Mucosa of rectum (tissue), 2 donors: ENCODE results near the gene SMAP1.
"Not testable (repeated sequence)": the region's sequence is repeated elsewhere in the genome, so short reads cannot be mapped to it uniquely, and the experiment has no call there.

Source experiments
- H3K27ac ChIP-seq, 2 donors: one replicate each; pipeline ENCODE4 v1.7.0; 2013; ENCODE audit warnings: inconsistent platforms in 2 of 2, low read depth in 2 of 2, low read length in 2 of 2
- H3K27me3 ChIP-seq, 2 donors: one replicate each; pipeline ENCODE4 v1.7.0; 2013; ENCODE audit warnings: low read length in 2 of 2; ENCODE audit not compliant: control insufficient read depth in 2 of 2, insufficient read depth in 2 of 2
- H3K36me3 ChIP-seq, 2 donors: one replicate each; pipeline ENCODE4 v1.7.0; 2013; ENCODE audit warnings: low read length in 2 of 2; ENCODE audit not compliant: control insufficient read depth in 2 of 2, insufficient read depth in 2 of 2
- H3K4me1 ChIP-seq, 2 donors: one replicate each; pipeline ENCODE4 v1.7.0; 2013; ENCODE audit warnings: low read length in 2 of 2, mild to moderate bottlenecking in 1 of 2; ENCODE audit not compliant: control insufficient read depth in 2 of 2, insufficient read depth in 2 of 2
- H3K4me3 ChIP-seq, 2 donors: one replicate each; pipeline ENCODE4 v1.7.0; 2013; ENCODE audit warnings: low read length in 2 of 2
- H3K9ac ChIP-seq, 2 donors: one replicate each; pipeline ENCODE4 v1.7.0; 2013; ENCODE audit warnings: low read length in 2 of 2, low read depth in 1 of 2, mild to moderate bottlenecking in 1 of 2
- H3K9me3 ChIP-seq, 2 donors: one replicate each; pipeline ENCODE4 v1.7.0; 2013; ENCODE audit warnings: low read length in 2 of 2; ENCODE audit not compliant: control insufficient read depth in 2 of 2
- donor health status: healthy.
- donor health status: Normal muscosa, but diverticular disease.

Gene SMAP1

GRCh38 chr6:70734979-70735378, 67.3 kb downstream of the SMAP1 start:
- Histone ChIP-seq H3K36me3 (peaks cover 0 to 7% of the 10 kb centered on the region in 2 donors), H3K9me3 (no peaks in the 10 kb centered on the region), H3K4me3 (no peak overlapping the region), H3K9ac (no peak overlapping the region), H3K4me1 (no peaks in the 10 kb centered on the region), H3K27ac (no peak overlapping the region), H3K27me3 (no peaks in the 10 kb centered on the region)

GRCh38 chr6:70735513-70735912, 67.8 kb downstream of the SMAP1 start:
- H3K9ac ChIP-seq: no peak overlapping the region
- H3K27me3 ChIP-seq: no peaks in the 10 kb centered on the region
- no peak overlapping the region for H3K27ac ChIP-seq
- peaks cover 0 to 7% of the 10 kb centered on the region in 2 donors for H3K36me3 ChIP-seq
- H3K4me3 ChIP-seq: no peak overlapping the region
- no peaks in the 10 kb centered on the region for H3K4me1 ChIP-seq
- H3K9me3 ChIP-seq: no peaks in the 10 kb centered on the region

GRCh38 chr6:70738028-70738427, 70.3 kb downstream of the SMAP1 start:
- Histone ChIP-seq H3K27me3 (no peaks in the 10 kb centered on the region), H3K4me1 (no peaks in the 10 kb centered on the region), H3K4me3 (no peak overlapping the region), H3K27ac (no peak overlapping the region), H3K9ac (no peak overlapping the region), H3K36me3 (peaks cover 5 to 7% of the 10 kb centered on the region in 2 donors), H3K9me3 (no peaks in the 10 kb centered on the region)

GRCh38 chr6:70739534-70739933, 71.9 kb downstream of the SMAP1 start:
- Histone ChIP-seq H3K9me3 (no peaks in the 10 kb centered on the region), H3K4me1 (no peaks in the 10 kb centered on the region), H3K4me3 (no peak overlapping the region), H3K27me3 (no peaks in the 10 kb centered on the region), H3K36me3 (peaks cover under 1 to 5% of the 10 kb centered on the region in 2 donors), H3K27ac (no peak overlapping the region), H3K9ac (no peak overlapping the region)

GRCh38 chr6:70740746-70741145, 73.1 kb downstream of the SMAP1 start:
- H3K27me3 ChIP-seq, H3K36me3 ChIP-seq, H3K9me3 ChIP-seq, H3K4me1 ChIP-seq, H3K27ac ChIP-seq, H3K9ac ChIP-seq, H3K4me3 ChIP-seq: not testable (repeated sequence)

GRCh38 chr6:70742462-70742861, 74.8 kb downstream of the SMAP1 start:
- H3K9me3 ChIP-seq: not testable (repeated sequence)

GRCh38 chr6:70753870-70754380, 86.2 kb downstream of the SMAP1 start:
- Histone ChIP-seq H3K36me3 (peaks cover 3 to 6% of the 10 kb centered on the region in 2 donors), H3K9ac (no peak overlapping the region), H3K27ac (no peak overlapping the region), H3K4me3 (no peak overlapping the region), H3K27me3 (no peaks in the 10 kb centered on the region), H3K4me1 (no peaks in the 10 kb centered on the region), H3K9me3 (no peaks in the 10 kb centered on the region)

More at GRCh38 chr6:70742462-70742861, 74.8 kb downstream of the SMAP1 start:
- H3K9ac ChIP-seq, H3K4me1 ChIP-seq, H3K36me3 ChIP-seq, H3K27me3 ChIP-seq, H3K27ac ChIP-seq, H3K4me3 ChIP-seq: not testable (repeated sequence)

- H3K4me1 ChIP-seq: no peaks in the 10 kb centered on the region
- no peaks in the 10 kb centered on the region for H3K27me3 ChIP-seq
- no peak overlapping the region for H3K4me3 ChIP-seq
- peaks cover 3 to 6% of the 10 kb centered on the region in 2 donors for H3K36me3 ChIP-seq
- no peak overlapping the region for H3K9ac ChIP-seq
- no peaks in the 10 kb centered on the region for H3K9me3 ChIP-seq
- no peak overlapping the region for H3K27ac ChIP-seq
These were observed 91.2 kb downstream of the SMAP1 start for GRCh38 chr6:70758883-70759282.

- Histone ChIP-seq H3K27me3 (no peaks in the 10 kb centered on the region), H3K4me1 (no peaks in the 10 kb centered on the region), H3K36me3 (peaks cover 0 to 7% of the 10 kb centered on the region in 2 donors), H3K27ac (no peak overlapping the region), H3K4me3 (no peak overlapping the region), H3K9me3 (no peaks in the 10 kb centered on the region), H3K9ac (no peak overlapping the region)
These were observed 96.2 kb downstream of the SMAP1 start for GRCh38 chr6:70763754-70764510.

GRCh38 chr6:70764706-70765105, 97.0 kb downstream of the SMAP1 start:
- Histone ChIP-seq H3K4me3 (no peak overlapping the region), H3K36me3 (peaks cover 0 to 7% of the 10 kb centered on the region in 2 donors), H3K27ac (no peak overlapping the region), H3K9ac (no peak overlapping the region), H3K4me1 (no peaks in the 10 kb centered on the region), H3K9me3 (no peaks in the 10 kb centered on the region), H3K27me3 (no peaks in the 10 kb centered on the region)
